ENCODE measurements around the gene CAPZB.

GRCh38 chr1:19448491-19449439, 36.6 kb downstream of the CAPZB start:
- TF ChIP-seq CTCF (conservative IDR thresholded peaks at IDR 0.05; ENCODE audit: low read length) (no peak), EZH2phosphoT487 (IDR thresholded peaks at IDR 0.05; ENCODE audit: borderline replicate concordance) (no peak)

All from Loucy (cell line).